BE2C (cell line): ENCODE data around the gene ICAM3.
A peak's percentile ranks its signal among the peaks of the same experiment; 100 is the strongest.
"Not testable (repeated sequence)": the region's sequence is repeated elsewhere in the genome, so short reads cannot be mapped to it uniquely, and the experiment has no call there.

Experiments used
- DNase-seq: peaks from one replicate; pipeline ENCODE4 v3.0.0-alpha.2; 2020
- H3K27me3 ChIP-seq: fragments of 250-450 bp; sonication (Bioruptor Pico); 2 replicates; pipeline ENCODE4 v1.5.1; 2020; ENCODE audit warnings: mild to moderate bottlenecking
- H3K36me3 ChIP-seq: fragments of 250-450 bp; sonication (Bioruptor Pico); 2 replicates; pipeline ENCODE4 v1.5.1; 2020; ENCODE audit warnings: mild to moderate bottlenecking
- H3K4me1 ChIP-seq: fragments of 250-450 bp; sonication (Bioruptor Pico); 2 replicates; pipeline ENCODE4 v1.5.1; 2020
- H3K4me3 ChIP-seq: 2 replicates; pipeline ENCODE4 v1.5.1; 2011; ENCODE audit warnings: low read depth, low read length
- H3K9me3 ChIP-seq: fragments of 250-450 bp; sonication (Bioruptor Pico); 2 replicates; pipeline ENCODE4 v1.5.1; 2020
- TF ChIP-seq, protein P1 (sequence below): IDR thresholded peaks from 2 replicates; pipeline ENCODE4 v1.5.1; 2012; ENCODE audit warnings: mild to moderate bottlenecking, low read depth, low read length

Gene ICAM3

GRCh38 chr19:10352764-10353671 is 13.6 kb upstream of the ICAM3 start:
- DNase-seq, result peak; percentile 99
- H3K9me3 ChIP-seq, result no peaks in the 10 kb centered on the region
- H3K27me3 ChIP-seq, result no peaks in the 10 kb centered on the region
- TF ChIP-seq, protein P1, sequence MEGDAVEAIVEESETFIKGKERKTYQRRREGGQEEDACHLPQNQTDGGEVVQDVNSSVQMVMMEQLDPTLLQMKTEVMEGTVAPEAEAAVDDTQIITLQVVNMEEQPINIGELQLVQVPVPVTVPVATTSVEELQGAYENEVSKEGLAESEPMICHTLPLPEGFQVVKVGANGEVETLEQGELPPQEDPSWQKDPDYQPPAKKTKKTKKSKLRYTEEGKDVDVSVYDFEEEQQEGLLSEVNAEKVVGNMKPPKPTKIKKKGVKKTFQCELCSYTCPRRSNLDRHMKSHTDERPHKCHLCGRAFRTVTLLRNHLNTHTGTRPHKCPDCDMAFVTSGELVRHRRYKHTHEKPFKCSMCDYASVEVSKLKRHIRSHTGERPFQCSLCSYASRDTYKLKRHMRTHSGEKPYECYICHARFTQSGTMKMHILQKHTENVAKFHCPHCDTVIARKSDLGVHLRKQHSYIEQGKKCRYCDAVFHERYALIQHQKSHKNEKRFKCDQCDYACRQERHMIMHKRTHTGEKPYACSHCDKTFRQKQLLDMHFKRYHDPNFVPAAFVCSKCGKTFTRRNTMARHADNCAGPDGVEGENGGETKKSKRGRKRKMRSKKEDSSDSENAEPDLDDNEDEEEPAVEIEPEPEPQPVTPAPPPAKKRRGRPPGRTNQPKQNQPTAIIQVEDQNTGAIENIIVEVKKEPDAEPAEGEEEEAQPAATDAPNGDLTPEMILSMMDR, result no peak
- peak overlapping the region; percentile 67 for H3K4me3 ChIP-seq
- H3K4me1 ChIP-seq, result peaks cover 9% of the 10 kb centered on the region; the same call in 1 of the 2 replicates
- peaks cover 5% of the 10 kb centered on the region; the same call in 1 of the 2 replicates for H3K36me3 ChIP-seq

DNA sequence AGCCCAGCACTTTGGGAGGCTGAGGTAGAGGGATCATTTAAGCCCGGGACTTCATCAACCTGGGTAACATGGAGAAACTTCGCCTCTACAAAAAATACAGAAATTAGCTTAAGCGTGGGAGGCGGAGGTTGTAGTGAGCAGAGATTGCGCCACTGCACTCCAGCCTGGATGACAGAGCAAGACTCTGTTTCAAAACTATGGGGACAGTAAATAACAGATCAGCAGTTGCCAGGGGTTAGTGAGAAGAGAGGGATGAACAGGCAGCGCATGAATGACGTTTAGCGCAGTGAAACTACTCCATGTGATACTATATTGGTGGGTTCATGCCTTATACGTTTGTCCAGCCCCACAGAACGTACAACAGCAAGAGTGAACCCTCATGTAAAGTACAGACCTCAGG is 7.1 kb upstream of the ICAM3 start:
- no peak overlapping the region for H3K4me3 ChIP-seq
- H3K27me3 ChIP-seq, result no peaks in the 10 kb centered on the region
- no peak for DNase-seq
- H3K4me1 ChIP-seq, result no peaks in the 10 kb centered on the region
- TF ChIP-seq, protein P1, result no peak
- peaks cover 3% of the 10 kb centered on the region; the same call in 1 of the 2 replicates for H3K36me3 ChIP-seq
- no peaks in the 10 kb centered on the region for H3K9me3 ChIP-seq

GRCh38 chr19:10344780-10345179 is 5.4 kb upstream of the ICAM3 start:
- Histone ChIP-seq H3K27me3 (no peaks in the 10 kb centered on the region), H3K4me3 (no peak overlapping the region), H3K9me3 (no peaks in the 10 kb centered on the region), H3K4me1 (no peaks in the 10 kb centered on the region), H3K36me3 (no peaks in the 10 kb centered on the region)
- no peak for DNase-seq
- TF ChIP-seq, protein P1, result no peak

- Histone ChIP-seq H3K9me3 (no peaks in the 10 kb centered on the region), H3K27me3 (no peaks in the 10 kb centered on the region), H3K4me3 (no peak overlapping the region), H3K36me3 (no peaks in the 10 kb centered on the region), H3K4me1 (no peaks in the 10 kb centered on the region)
- TF ChIP-seq, protein P1, result no peak
- no peak for DNase-seq
These were observed 4.1 kb upstream of the ICAM3 start for GRCh38 chr19:10343495-10343894.

- DNase-seq, result no peak
- Histone ChIP-seq H3K36me3 (no peaks in the 10 kb centered on the region), H3K4me3 (no peak overlapping the region), H3K27me3 (no peaks in the 10 kb centered on the region), H3K4me1 (no peaks in the 10 kb centered on the region), H3K9me3 (no peaks in the 10 kb centered on the region)
- TF ChIP-seq, protein P1, result no peak
These were observed 553 bp upstream of the ICAM3 start for GRCh38 chr19:10339977-10340376.

DNA sequence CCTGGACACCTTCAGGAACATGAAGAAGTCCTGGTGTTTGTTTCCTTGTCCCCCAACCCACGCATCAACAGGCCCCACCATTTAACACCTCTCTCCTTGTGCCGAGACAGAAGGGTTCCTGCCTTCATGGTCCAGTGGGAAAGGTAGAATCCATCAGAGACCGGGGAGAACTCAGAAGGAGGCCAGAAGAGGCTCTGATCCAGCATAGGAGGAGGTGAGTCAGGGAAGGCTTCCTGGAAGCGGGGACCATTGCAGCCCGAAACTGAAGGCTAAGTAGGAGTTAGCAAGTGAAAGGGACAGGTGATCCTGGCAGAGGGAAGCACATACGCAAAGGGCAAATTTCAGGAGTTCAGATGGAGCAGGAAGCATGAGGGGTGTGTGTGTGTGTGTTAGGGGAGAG is 484 bp downstream of the ICAM3 start:
- no peak overlapping the region for H3K4me3 ChIP-seq

DNA sequence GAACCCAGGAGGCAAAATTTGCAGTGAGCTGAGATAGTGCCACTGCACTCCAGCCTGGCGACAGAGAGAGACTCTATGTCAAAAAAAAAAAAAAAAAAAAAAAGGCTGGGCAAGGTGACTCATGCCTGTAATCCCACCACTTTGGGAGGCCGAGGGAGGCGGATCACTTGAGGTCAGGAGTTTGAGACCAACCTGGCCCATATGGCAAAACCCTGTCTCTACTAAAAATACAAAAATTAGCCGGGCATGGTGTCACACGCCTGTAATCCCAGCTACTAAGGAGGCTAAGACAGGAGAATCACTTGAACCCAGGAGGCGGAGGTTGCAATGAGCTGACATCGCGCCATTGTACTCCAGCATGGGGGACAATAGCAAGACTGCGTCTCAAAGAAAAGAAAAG is 2.7 kb downstream of the ICAM3 start:
- not testable (repeated sequence) for H3K9me3 ChIP-seq, DNase-seq, H3K36me3 ChIP-seq, H3K4me1 ChIP-seq, H3K4me3 ChIP-seq, H3K27me3 ChIP-seq

More for the DNA sequence above, 484 bp downstream of the ICAM3 start:
- no peaks in the 10 kb centered on the region for H3K27me3 ChIP-seq
- DNase-seq, result no peak
- TF ChIP-seq, protein P1, result no peak
- H3K36me3 ChIP-seq, result no peaks in the 10 kb centered on the region
- no peaks in the 10 kb centered on the region for H3K9me3 ChIP-seq
- no peaks in the 10 kb centered on the region for H3K4me1 ChIP-seq
